GM23338 (cell line): ENCODE data around the gene KRT6A. TPM values are rescaled to one million over a fixed set of nuclear protein-coding genes. Genes with fewer than 3 reads are reported as not detected.

Experiments
- CREB1 ChIP-seq: fragments of 250-450 bp; sonication (Bioruptor Pico); IDR thresholded peaks from 2 replicates; pipeline ENCODE4 v1.5.0; 2020; ENCODE audit warnings: low read depth, mild to moderate bottlenecking, moderate library complexity
- EZH2phosphoT487 ChIP-seq: fragments of 200-600 bp; sonication (generic); IDR thresholded peaks from one replicate; pipeline ENCODE4 v1.8.1; 2018; ENCODE audit warnings: antibody characterized with exemption; ENCODE audit not compliant: unreplicated experiment
- JUNB ChIP-seq: IDR thresholded peaks from one replicate; pipeline ENCODE4 v1.6.1; 2016; ENCODE audit warnings: antibody characterized with exemption; ENCODE audit not compliant: unreplicated experiment
- NANOG ChIP-seq: IDR thresholded peaks from 2 replicates; pipeline ENCODE4 v1.6.1; 2016; ENCODE audit warnings: antibody characterized with exemption, borderline replicate concordance
- POLR2AphosphoS5 ChIP-seq: IDR thresholded peaks from 2 replicates; pipeline ENCODE4 v1.6.1; 2016; ENCODE audit warnings: antibody characterized with exemption, low read depth
- STAT1 ChIP-seq: IDR thresholded peaks from one replicate; pipeline ENCODE4 v1.6.1; 2016; ENCODE audit warnings: antibody characterized with exemption; ENCODE audit not compliant: unreplicated experiment
- polyA plus RNA-seq: library from polyadenylated mRNA; unstranded; fragments of >200 nt; fragmentation: Nextera tagmentation; extraction: Ambion mirVana; gene quantifications from 2 replicates; pipeline ENCODE4 v1.2.1, GENCODE V29; 2016
- total RNA-seq: library from RNA; depleted of rRNA; stranded (reverse); fragments of >200 nt; shearing (Covaris generic); gene quantifications from 2 replicates; pipeline ENCODE4 v1.2.3, GENCODE V29; 2014
- TF ChIP-seq, protein P1 (sequence below): fragments of 250-450 bp; sonication (Bioruptor Pico); IDR thresholded peaks from 2 replicates; pipeline ENCODE4 v1.5.0; 2020; ENCODE audit warnings: mild to moderate bottlenecking, moderate library complexity
- TF ChIP-seq, protein P2 (sequence below): IDR thresholded peaks from one replicate; pipeline ENCODE4 v1.6.1; 2018; ENCODE audit warnings: antibody characterized with exemption; ENCODE audit not compliant: unreplicated experiment
- TF ChIP-seq, protein P3 (sequence below), 2 experiments: fragments of 200-600 bp in 1 of 2; sonication (generic) in 1 of 2; conservative IDR thresholded peaks; 2 replicates each; pipeline versions ENCODE4 v1.5.1 to v1.6.1; 2016 to 2017; ENCODE audit warnings: antibody characterized with exemption in 2 of 2, low read depth in 2 of 2, mild to moderate bottlenecking in 2 of 2, moderate library complexity in 1 of 2

KRT6A gene
- total and polyA plus RNA-seq, 2 experiments from 2014 or later = not detected

DNA sequence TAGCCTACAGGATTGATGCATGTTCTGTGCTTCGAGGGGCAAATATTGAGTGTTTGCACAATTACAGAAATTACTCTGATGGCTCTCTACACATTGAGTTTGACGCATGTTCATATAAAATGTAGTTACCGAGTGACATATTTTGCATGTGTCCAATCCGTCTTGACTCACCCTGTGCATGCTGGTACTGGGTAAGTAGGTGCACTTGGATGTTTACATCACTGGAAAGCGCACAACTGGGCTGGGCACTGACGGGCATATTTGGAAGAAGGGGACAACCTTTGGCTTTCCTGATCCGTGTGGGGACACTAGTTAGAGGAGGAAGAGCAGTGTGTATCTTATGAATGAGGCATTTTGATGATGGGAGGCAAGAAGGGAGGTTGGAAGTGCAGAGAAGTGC lies 4.9 kb upstream of the KRT6A start (continued):
- TF ChIP-seq, protein P1, sequence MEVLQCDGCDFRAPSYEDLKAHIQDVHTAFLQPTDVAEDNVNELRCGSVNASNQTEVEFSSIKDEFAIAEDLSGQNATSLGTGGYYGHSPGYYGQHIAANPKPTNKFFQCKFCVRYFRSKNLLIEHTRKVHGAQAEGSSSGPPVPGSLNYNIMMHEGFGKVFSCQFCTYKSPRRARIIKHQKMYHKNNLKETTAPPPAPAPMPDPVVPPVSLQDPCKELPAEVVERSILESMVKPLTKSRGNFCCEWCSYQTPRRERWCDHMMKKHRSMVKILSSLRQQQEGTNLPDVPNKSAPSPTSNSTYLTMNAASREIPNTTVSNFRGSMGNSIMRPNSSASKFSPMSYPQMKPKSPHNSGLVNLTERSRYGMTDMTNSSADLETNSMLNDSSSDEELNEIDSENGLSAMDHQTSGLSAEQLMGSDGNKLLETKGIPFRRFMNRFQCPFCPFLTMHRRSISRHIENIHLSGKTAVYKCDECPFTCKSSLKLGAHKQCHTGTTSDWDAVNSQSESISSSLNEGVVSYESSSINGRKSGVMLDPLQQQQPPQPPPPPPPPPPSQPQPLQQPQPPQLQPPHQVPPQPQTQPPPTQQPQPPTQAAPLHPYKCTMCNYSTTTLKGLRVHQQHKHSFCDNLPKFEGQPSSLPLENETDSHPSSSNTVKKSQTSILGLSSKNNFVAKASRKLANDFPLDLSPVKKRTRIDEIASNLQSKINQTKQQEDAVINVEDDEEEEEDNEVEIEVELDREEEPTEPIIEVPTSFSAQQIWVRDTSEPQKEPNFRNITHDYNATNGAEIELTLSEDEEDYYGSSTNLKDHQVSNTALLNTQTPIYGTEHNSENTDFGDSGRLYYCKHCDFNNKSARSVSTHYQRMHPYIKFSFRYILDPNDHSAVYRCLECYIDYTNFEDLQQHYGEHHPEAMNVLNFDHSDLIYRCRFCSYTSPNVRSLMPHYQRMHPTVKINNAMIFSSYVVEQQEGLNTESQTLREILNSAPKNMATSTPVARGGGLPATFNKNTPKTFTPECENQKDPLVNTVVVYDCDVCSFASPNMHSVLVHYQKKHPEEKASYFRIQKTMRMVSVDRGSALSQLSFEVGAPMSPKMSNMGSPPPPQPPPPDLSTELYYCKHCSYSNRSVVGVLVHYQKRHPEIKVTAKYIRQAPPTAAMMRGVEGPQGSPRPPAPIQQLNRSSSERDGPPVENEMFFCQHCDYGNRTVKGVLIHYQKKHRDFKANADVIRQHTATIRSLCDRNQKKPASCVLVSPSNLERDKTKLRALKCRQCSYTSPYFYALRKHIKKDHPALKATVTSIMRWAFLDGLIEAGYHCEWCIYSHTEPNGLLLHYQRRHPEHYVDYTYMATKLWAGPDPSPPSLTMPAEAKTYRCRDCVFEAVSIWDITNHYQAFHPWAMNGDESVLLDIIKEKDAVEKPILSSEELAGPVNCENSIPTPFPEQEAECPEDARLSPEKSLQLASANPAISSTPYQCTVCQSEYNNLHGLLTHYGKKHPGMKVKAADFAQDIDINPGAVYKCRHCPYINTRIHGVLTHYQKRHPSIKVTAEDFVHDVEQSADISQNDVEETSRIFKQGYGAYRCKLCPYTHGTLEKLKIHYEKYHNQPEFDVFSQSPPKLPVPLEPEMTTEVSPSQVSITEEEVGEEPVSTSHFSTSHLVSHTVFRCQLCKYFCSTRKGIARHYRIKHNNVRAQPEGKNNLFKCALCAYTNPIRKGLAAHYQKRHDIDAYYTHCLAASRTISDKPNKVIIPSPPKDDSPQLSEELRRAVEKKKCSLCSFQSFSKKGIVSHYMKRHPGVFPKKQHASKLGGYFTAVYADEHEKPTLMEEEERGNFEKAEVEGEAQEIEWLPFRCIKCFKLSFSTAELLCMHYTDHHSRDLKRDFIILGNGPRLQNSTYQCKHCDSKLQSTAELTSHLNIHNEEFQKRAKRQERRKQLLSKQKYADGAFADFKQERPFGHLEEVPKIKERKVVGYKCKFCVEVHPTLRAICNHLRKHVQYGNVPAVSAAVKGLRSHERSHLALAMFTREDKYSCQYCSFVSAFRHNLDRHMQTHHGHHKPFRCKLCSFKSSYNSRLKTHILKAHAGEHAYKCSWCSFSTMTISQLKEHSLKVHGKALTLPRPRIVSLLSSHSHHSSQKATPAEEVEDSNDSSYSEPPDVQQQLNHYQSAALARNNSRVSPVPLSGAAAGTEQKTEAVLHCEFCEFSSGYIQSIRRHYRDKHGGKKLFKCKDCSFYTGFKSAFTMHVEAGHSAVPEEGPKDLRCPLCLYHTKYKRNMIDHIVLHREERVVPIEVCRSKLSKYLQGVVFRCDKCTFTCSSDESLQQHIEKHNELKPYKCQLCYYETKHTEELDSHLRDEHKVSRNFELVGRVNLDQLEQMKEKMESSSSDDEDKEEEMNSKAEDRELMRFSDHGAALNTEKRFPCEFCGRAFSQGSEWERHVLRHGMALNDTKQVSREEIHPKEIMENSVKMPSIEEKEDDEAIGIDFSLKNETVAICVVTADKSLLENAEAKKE (CRISPR knock-in tag) = no peak
- TF ChIP-seq, protein P2, sequence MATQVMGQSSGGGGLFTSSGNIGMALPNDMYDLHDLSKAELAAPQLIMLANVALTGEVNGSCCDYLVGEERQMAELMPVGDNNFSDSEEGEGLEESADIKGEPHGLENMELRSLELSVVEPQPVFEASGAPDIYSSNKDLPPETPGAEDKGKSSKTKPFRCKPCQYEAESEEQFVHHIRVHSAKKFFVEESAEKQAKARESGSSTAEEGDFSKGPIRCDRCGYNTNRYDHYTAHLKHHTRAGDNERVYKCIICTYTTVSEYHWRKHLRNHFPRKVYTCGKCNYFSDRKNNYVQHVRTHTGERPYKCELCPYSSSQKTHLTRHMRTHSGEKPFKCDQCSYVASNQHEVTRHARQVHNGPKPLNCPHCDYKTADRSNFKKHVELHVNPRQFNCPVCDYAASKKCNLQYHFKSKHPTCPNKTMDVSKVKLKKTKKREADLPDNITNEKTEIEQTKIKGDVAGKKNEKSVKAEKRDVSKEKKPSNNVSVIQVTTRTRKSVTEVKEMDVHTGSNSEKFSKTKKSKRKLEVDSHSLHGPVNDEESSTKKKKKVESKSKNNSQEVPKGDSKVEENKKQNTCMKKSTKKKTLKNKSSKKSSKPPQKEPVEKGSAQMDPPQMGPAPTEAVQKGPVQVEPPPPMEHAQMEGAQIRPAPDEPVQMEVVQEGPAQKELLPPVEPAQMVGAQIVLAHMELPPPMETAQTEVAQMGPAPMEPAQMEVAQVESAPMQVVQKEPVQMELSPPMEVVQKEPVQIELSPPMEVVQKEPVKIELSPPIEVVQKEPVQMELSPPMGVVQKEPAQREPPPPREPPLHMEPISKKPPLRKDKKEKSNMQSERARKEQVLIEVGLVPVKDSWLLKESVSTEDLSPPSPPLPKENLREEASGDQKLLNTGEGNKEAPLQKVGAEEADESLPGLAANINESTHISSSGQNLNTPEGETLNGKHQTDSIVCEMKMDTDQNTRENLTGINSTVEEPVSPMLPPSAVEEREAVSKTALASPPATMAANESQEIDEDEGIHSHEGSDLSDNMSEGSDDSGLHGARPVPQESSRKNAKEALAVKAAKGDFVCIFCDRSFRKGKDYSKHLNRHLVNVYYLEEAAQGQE = no peak
- TF ChIP-seq EZH2phosphoT487 = no peak
- TF ChIP-seq NANOG = no peak
- TF ChIP-seq, protein P3, sequence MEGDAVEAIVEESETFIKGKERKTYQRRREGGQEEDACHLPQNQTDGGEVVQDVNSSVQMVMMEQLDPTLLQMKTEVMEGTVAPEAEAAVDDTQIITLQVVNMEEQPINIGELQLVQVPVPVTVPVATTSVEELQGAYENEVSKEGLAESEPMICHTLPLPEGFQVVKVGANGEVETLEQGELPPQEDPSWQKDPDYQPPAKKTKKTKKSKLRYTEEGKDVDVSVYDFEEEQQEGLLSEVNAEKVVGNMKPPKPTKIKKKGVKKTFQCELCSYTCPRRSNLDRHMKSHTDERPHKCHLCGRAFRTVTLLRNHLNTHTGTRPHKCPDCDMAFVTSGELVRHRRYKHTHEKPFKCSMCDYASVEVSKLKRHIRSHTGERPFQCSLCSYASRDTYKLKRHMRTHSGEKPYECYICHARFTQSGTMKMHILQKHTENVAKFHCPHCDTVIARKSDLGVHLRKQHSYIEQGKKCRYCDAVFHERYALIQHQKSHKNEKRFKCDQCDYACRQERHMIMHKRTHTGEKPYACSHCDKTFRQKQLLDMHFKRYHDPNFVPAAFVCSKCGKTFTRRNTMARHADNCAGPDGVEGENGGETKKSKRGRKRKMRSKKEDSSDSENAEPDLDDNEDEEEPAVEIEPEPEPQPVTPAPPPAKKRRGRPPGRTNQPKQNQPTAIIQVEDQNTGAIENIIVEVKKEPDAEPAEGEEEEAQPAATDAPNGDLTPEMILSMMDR (conservative IDR thresholded peaks at IDR 0.05; ENCODE audit: low read depth in 2 of 2) = no peak
- TF ChIP-seq JUNB = no peak
- TF ChIP-seq STAT1 = no peak
- TF ChIP-seq CREB1 (CRISPR knock-in tag) = no peak
- TF ChIP-seq POLR2AphosphoS5 = no peak
